A549 (cell line): ENCODE results near the gene PI4KA. TPM values are rescaled to one million over a fixed set of nuclear protein-coding genes. Genes with fewer than 3 reads are reported as not detected.

Experiments used
- ATAC-seq, 2 experiments: fragments of 200-7000 bp in 1 of 2; fragments of >200 bp in 1 of 2; cut with Nextera tagmentation in 1 of 2; cut with Tn5 transposase in 1 of 2; 3 replicates each; pipeline versions ENCODE4 v1.8.0 to v1.9.1; 2018 to 2020; ENCODE audit warnings: mild to moderate bottlenecking in 1 of 2, moderate library complexity in 1 of 2
- CTCF ChIA-PET: fragments of 300-600 bp; sonication (Branson Sonifier 250); formaldehyde crosslinking; extraction: SDS; loops from one replicate; lab custom pipeline; 2021; ENCODE audit warnings: antibody characterized with exemption, inconsistent platforms; lab: Yijun Ruan, JAX
- POLR2A ChIA-PET: fragments of 350-600 bp; formaldehyde crosslinking; extraction: SDS; loops from one replicate; lab custom pipeline; 2021; ENCODE audit warnings: antibody characterized with exemption, inconsistent platforms; lab: Yijun Ruan, JAX
- DNase-seq, 2 experiments: peaks; one replicate each; pipeline versions ENCODE4 v3.0.0 to v3.0.0-alpha.2; 2011 to 2016; ENCODE audit warnings: low read depth in 1 of 2, low spot score in 1 of 2
- FAIRE-seq: peaks from 2 replicates; lab custom pipeline; 2011; peaks lifted over from hg19 to GRCh38; lab: Jason Lieb, UNC
- H3K27ac ChIP-seq, 2 experiments: fragments of >200 bp; sonication (Bioruptor Twin); formaldehyde crosslinking; 3 replicates each; pipeline ENCODE4 v1.5.1; 2016 to 2017
- H3K4me1 ChIP-seq: fragments of >200 bp; sonication (Bioruptor Twin); formaldehyde crosslinking; 3 replicates; pipeline ENCODE4 v1.6.1; 2016
- H3K4me2 ChIP-seq: fragments of >200 bp; sonication (Bioruptor Twin); formaldehyde crosslinking; 3 replicates; pipeline ENCODE4 v1.6.1; 2016
- H3K4me3 ChIP-seq: fragments of >200 bp; sonication (Bioruptor Twin); formaldehyde crosslinking; 3 replicates; pipeline ENCODE4 v1.5.1; 2016
- H3K9me3 ChIP-seq: fragments of >200 bp; sonication (Bioruptor Twin); formaldehyde crosslinking; 3 replicates; pipeline ENCODE4 v1.6.1; 2016
- CBX2 ChIP-seq: fragments of 200-600 bp; sonication (generic); IDR thresholded peaks from 2 replicates; pipeline ENCODE4 v1.6.1; 2016; ENCODE audit warnings: low read depth, mild to moderate bottlenecking, borderline replicate concordance
- CHD2 ChIP-seq: fragments of 150-350 bp; IDR thresholded peaks from 2 replicates; pipeline ENCODE4 v1.6.1; 2014; ENCODE audit warnings: low read length; ENCODE audit not compliant: partially characterized antibody
- FOSL2 ChIP-seq, 2 experiments: fragments of 450-650 bp in 1 of 2; fragments of >200 bp in 1 of 2; sonication (Bioruptor Twin) in 1 of 2; formaldehyde crosslinking; IDR thresholded peaks; 2 replicates each; pipeline versions ENCODE4 v1.5.0 to v1.6.1; 2016 to 2020; ENCODE audit warnings: mild to moderate bottlenecking in 1 of 2, moderate library complexity in 1 of 2
- HOXB13 ChIP-seq: fragments of 250-450 bp; sonication (Bioruptor Pico); IDR thresholded peaks from 2 replicates; pipeline ENCODE4 v1.5.0; 2020; ENCODE audit warnings: low read depth, mild to moderate bottlenecking, moderate library complexity
- KDM1A ChIP-seq: fragments of 200-600 bp; sonication (generic); IDR thresholded peaks from 2 replicates; pipeline ENCODE4 v1.6.1; 2016; ENCODE audit warnings: low read depth, mild to moderate bottlenecking
- MAZ ChIP-seq: fragments of 150-350 bp; IDR thresholded peaks from 2 replicates; pipeline ENCODE4 v1.6.1; 2014; ENCODE audit warnings: antibody characterized with exemption, low read depth, low read length, borderline replicate concordance
- NFE2L2 ChIP-seq: fragments of 150-350 bp; conservative IDR thresholded peaks from 2 replicates; pipeline ENCODE4 v1.6.1; 2014; ENCODE audit warnings: low read length
- NPAS2 ChIP-seq: fragments of 250-450 bp; sonication (Bioruptor Pico); IDR thresholded peaks from 2 replicates; pipeline ENCODE4 v1.8.0; 2022; ENCODE audit warnings: mild to moderate bottlenecking, moderate library complexity, borderline replicate concordance
- NR3C1 ChIP-seq: fragments of >200 bp; sonication (Bioruptor Twin); formaldehyde crosslinking; IDR thresholded peaks from 3 replicates; pipeline ENCODE4 v1.6.1; 2017
- POLR2AphosphoS2 ChIP-seq: conservative IDR thresholded peaks from 2 replicates; pipeline ENCODE4 v1.6.1; 2012; ENCODE audit warnings: low read length, improper control_type of control experiment, inconsistent platforms
- RAD21 ChIP-seq, 2 experiments: fragments of >200 bp in 1 of 2; sonication (Bioruptor Twin) in 1 of 2; formaldehyde crosslinking in 1 of 2; IDR thresholded peaks in 1 of 2; conservative IDR thresholded peaks in 1 of 2; 2 replicates in 1 of 2; 3 replicates in 1 of 2; pipeline ENCODE4 v1.6.1; 2012 to 2018; ENCODE audit warnings: inconsistent platforms in 1 of 2
- RFX5 ChIP-seq: fragments of 450-650 bp; IDR thresholded peaks from 2 replicates; pipeline ENCODE4 v1.7.1; 2014; ENCODE audit warnings: antibody characterized with exemption, mild to moderate bottlenecking, moderate library complexity
- RNF2 ChIP-seq: fragments of 200-600 bp; sonication (generic); IDR thresholded peaks from 2 replicates; pipeline ENCODE4 v1.6.1; 2016; ENCODE audit warnings: low read depth, mild to moderate bottlenecking, antibody characterized with exemption, moderate library complexity, borderline replicate concordance
- ZFP36 ChIP-seq: fragments of 450-650 bp; IDR thresholded peaks from 2 replicates; pipeline ENCODE4 v1.6.1; 2014; ENCODE audit warnings: borderline replicate concordance; ENCODE audit not compliant: partially characterized antibody
- ZSCAN20 ChIP-seq: fragments of 250-450 bp; sonication (Bioruptor Pico); IDR thresholded peaks from 2 replicates; pipeline ENCODE4 v1.8.0; 2022; ENCODE audit warnings: mild to moderate bottlenecking, moderate library complexity
- WGBS: methylation state at CpG from one replicate; pipeline ENCODE4 v1.1.6; 2017; ENCODE audit errors: missing lambda C conversion rate; 5-methylcytosine and 5-hydroxymethylcytosine counted together
- polyA plus RNA-seq, 4 experiments: library from polyadenylated mRNA; depleted of rRNA in 3 of 4; stranded (reverse); fragments of >200 nt; fragmentation: RNase III in 1 of 4; extraction: RNeasy Plus Mini Kit Qiagen cat#74134 plus additional on column Dnase treatment in 1 of 4; gene quantifications; 2 replicates in 3 of 4; 3 replicates in 1 of 4; pipeline ENCODE4 v1.2.3, GENCODE V29; 2011 to 2017
- TF ChIP-seq, protein P1 (sequence below): fragments of 200-600 bp; sonication (generic); IDR thresholded peaks from 2 replicates; pipeline ENCODE4 v1.6.1; 2016; ENCODE audit warnings: antibody characterized with exemption, mild to moderate bottlenecking, moderate library complexity
- TF ChIP-seq, protein P2 (sequence below): fragments of >200 bp; sonication (Bioruptor Twin); formaldehyde crosslinking; IDR thresholded peaks from 2 replicates; pipeline ENCODE4 v1.6.1; 2016

PI4KA gene
- polyA plus RNA-seq, 2 of the 4 experiments (the other 2 are of a cell fraction), result 14.4 to 21.3 TPM

DNA sequence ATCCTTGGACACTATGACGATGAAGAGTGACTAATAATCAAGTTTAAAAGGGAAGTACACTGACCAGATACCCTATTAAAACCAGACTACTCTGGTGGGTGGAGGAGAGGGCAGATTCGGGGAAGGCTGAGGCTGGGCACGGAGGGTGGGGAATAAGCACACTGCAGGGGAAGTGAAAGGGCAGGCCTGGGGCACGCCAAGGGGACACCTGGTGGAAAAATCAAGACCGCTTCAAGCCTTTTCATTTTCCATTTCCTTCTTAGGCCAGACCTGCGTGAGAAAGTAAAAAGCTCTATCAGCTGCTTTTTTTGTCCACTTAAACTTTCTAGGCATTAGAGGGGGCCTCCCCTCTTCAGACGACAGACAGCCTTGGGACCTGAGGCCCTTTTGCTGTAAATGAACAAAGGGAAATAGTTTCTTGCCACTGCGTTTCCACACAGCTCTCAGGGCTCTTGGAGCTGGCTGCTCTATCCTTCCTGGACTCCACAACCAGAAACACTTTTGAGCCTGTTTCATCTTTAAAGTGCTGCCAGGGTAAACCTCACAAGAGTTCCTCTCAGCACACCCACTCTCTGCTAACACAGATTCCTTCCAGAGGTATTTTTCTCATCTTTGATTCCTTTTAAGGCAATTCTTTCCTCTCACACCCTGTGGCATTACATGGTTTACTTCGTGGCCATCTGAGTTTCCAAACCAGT is 109.7 kb downstream of the PI4KA start (continued):
- TF ChIP-seq, protein P1, sequence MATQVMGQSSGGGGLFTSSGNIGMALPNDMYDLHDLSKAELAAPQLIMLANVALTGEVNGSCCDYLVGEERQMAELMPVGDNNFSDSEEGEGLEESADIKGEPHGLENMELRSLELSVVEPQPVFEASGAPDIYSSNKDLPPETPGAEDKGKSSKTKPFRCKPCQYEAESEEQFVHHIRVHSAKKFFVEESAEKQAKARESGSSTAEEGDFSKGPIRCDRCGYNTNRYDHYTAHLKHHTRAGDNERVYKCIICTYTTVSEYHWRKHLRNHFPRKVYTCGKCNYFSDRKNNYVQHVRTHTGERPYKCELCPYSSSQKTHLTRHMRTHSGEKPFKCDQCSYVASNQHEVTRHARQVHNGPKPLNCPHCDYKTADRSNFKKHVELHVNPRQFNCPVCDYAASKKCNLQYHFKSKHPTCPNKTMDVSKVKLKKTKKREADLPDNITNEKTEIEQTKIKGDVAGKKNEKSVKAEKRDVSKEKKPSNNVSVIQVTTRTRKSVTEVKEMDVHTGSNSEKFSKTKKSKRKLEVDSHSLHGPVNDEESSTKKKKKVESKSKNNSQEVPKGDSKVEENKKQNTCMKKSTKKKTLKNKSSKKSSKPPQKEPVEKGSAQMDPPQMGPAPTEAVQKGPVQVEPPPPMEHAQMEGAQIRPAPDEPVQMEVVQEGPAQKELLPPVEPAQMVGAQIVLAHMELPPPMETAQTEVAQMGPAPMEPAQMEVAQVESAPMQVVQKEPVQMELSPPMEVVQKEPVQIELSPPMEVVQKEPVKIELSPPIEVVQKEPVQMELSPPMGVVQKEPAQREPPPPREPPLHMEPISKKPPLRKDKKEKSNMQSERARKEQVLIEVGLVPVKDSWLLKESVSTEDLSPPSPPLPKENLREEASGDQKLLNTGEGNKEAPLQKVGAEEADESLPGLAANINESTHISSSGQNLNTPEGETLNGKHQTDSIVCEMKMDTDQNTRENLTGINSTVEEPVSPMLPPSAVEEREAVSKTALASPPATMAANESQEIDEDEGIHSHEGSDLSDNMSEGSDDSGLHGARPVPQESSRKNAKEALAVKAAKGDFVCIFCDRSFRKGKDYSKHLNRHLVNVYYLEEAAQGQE, result no peak
- TF ChIP-seq FOSL2 (IDR thresholded peaks at IDR 0.05), result no peak
- TF ChIP-seq FOSL2 (CRISPR knock-in tag; IDR thresholded peaks at IDR 0.05), result no peak
- TF ChIP-seq HOXB13 (CRISPR knock-in tag), result no peak
- no peak for TF ChIP-seq NPAS2 (CRISPR knock-in tag)

DNA sequence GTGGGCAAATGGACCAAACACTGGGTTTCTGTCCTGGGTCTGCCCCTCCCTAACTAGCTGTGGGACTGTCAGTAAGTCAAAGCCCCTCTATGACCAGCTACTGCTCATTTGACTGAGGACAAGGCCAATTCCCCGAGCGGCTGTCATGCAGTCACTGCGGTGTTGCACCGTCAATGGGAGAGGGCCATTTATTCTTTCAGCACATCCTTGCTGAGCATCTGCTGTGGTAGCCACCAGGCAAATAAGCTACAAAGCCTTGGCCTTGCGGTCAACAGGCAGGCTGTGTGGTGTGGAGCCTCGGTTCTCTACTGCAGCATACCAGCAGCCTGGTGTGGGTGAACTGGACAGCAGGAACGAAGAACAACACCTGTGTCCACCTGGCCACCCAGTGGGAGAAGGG is 110.5 kb downstream of the PI4KA start:
- ChIA-PET CTCF (no interaction called here), POLR2A (no interaction called here)
- H3K9me3 ChIP-seq, result no peaks in the 10 kb centered on the region
- H3K4me2 ChIP-seq, result no peak overlapping the region
- H3K4me1 ChIP-seq, result peaks cover 6% of the 10 kb centered on the region; the same call in 1 of the 3 replicates
- no peak overlapping the region for H3K4me3 ChIP-seq
- no peak overlapping the region for H3K27ac ChIP-seq
- ATAC-seq (no peak), FAIRE-seq (no peak), DNase-seq (no peak)
- WGBS, result 88% methylated on average over 7 of the region's 7 CpGs
- no peak for TF ChIP-seq KDM1A
- no peak for TF ChIP-seq RNF2
- no peak for TF ChIP-seq CBX2
- no peak for TF ChIP-seq NFE2L2
- TF ChIP-seq RFX5, result no peak
- no peak for TF ChIP-seq CHD2
- no peak for TF ChIP-seq RAD21 (conservative IDR thresholded peaks at IDR 0.05 in 1 of 2, IDR thresholded peaks at IDR 0.05 in 1 of 2)
- TF ChIP-seq MAZ, result no peak
- TF ChIP-seq, protein P1, result no peak
- TF ChIP-seq POLR2AphosphoS2, result no peak
- TF ChIP-seq ZSCAN20, result no peak
- TF ChIP-seq ZFP36, result no peak
- TF ChIP-seq NR3C1, result no peak
- TF ChIP-seq, protein P2, sequence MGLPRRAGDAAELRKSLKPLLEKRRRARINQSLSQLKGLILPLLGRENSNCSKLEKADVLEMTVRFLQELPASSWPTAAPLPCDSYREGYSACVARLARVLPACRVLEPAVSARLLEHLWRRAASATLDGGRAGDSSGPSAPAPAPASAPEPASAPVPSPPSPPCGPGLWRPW, result no peak
